ENCODE data around the gene CCDC90B. TPM values are rescaled to one million over a fixed set of nuclear protein-coding genes. Genes with fewer than 3 reads are reported as not detected.
"Not testable (repeated sequence)": the region's sequence is repeated elsewhere in the genome, so short reads cannot be mapped to it uniquely, and the experiment has no call there.

CCDC90B gene
- total RNA-seq, 2 donors from 2014 or later, result 64.2 to 105 TPM

DNA sequence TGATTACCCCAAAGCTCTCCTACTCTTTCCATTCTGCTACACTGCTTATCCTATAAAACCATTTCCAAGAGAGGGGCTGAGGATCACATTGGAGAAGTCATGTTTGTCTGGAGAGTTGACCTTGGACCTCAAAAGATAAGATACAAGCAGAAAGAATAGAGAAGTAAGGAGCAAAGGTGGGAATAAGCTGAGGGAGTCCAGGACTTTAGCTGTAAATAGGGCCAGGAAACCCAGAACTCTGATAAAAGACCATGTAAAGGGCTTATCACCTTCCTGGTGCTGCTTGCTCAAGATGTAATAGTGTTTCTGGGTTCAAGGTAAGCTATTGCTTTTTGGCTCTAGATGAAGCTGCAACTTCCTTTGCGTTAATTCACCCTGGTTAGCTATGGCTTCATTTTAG lies 32.8 kb upstream of the CCDC90B start:
- H3K36me3 ChIP-seq (ENCODE audit: control insufficient read depth, insufficient read depth, low read length), result no peaks in the 10 kb centered on the region
- no peak overlapping the region for H3K9ac ChIP-seq (ENCODE audit: extremely low read depth, low read length, poor library complexity, severe bottlenecking)
- H3K4me1 Mint-ChIP-seq, result peaks cover 14% of the 10 kb centered on the region
- no peak overlapping the region for H3K27ac ChIP-seq (ENCODE audit: low read depth, low read length)
- H3K36me3 Mint-ChIP-seq (ENCODE audit: low read depth), result peaks cover 6% of the 10 kb centered on the region
- H3K27me3 Mint-ChIP-seq (ENCODE audit: insufficient read depth), result no peaks in the 10 kb centered on the region
- H3K4me3 ChIP-seq (ENCODE audit: low read length), result no peak overlapping the region
- peaks cover 9% of the 10 kb centered on the region for H3K4me1 ChIP-seq (ENCODE audit: control insufficient read depth, insufficient read depth, low read length)
- peaks cover 19% of the 10 kb centered on the region for H3K9me3 Mint-ChIP-seq
- H3K4me3 Mint-ChIP-seq, result no peak overlapping the region
- TF ChIP-seq, protein P1, sequence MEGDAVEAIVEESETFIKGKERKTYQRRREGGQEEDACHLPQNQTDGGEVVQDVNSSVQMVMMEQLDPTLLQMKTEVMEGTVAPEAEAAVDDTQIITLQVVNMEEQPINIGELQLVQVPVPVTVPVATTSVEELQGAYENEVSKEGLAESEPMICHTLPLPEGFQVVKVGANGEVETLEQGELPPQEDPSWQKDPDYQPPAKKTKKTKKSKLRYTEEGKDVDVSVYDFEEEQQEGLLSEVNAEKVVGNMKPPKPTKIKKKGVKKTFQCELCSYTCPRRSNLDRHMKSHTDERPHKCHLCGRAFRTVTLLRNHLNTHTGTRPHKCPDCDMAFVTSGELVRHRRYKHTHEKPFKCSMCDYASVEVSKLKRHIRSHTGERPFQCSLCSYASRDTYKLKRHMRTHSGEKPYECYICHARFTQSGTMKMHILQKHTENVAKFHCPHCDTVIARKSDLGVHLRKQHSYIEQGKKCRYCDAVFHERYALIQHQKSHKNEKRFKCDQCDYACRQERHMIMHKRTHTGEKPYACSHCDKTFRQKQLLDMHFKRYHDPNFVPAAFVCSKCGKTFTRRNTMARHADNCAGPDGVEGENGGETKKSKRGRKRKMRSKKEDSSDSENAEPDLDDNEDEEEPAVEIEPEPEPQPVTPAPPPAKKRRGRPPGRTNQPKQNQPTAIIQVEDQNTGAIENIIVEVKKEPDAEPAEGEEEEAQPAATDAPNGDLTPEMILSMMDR (conservative IDR thresholded peaks at IDR 0.05), result no peak
- H3K27ac Mint-ChIP-seq, result no peak overlapping the region
- H3K27me3 ChIP-seq (ENCODE audit: control insufficient read depth, insufficient read depth, low read length, poor library complexity, severe bottlenecking), result no peaks in the 10 kb centered on the region
- 93 to 100% methylated on average over 1 of the region's 1 CpG for WGBS, 2 experiments (ENCODE audit: insufficient coverage in 1 of 2, insufficient read length in 1 of 2)
- no peak for DNase-seq
- H3K9me3 ChIP-seq (ENCODE audit: control insufficient read depth, low read length), result peaks cover 14% of the 10 kb centered on the region

DNA sequence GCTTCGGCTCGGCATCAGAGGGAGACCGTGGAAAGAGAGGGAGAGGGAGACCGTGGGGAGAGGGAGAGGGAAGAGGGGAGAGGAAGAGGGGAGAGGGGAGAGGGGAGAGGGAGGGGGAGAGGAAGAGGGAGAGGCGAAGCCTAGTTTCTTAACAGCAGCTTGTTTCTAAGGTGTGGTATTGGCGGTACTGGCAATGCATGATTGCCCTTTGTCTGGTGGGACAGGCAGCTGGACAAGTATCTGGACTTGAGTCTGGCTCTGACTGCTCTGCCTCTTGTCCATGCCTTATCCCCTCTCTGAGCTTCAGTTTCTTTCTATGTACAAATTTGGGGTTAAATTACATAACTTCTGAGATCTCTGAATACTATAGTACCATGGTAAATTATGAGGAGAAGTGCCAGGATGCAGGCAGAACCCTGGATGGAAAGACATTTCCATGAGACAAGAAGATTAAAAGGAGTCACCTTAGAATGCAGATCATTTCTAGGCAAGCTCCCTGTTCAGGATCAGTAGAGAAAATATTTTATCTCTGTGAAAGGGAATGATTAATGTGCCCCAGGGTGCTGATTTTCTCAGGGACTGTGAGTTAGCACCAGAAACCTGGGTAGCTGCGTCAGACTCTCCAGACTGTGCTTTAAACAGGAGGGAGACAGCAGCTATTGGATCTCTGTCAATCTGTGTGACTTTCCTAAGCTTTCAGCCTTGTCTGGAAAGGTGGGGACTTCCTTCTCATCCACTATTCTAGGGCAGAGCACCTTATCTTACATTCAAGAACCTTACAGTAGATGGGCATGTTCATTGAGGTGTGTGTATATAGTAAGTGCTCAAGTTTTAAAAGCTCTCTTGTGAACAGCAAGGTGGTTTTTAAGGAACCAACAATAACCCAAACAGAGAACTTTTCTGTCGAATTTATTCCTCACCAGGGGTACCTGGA lies 31.9 kb upstream of the CCDC90B start:
- 90 to 93% methylated on average over 4 to 6 of the region's 8 CpGs for WGBS, 2 experiments (ENCODE audit: insufficient coverage in 1 of 2, insufficient read length in 1 of 2)
- no peak overlapping the region for H3K27ac ChIP-seq (ENCODE audit: low read depth, low read length)

DNA sequence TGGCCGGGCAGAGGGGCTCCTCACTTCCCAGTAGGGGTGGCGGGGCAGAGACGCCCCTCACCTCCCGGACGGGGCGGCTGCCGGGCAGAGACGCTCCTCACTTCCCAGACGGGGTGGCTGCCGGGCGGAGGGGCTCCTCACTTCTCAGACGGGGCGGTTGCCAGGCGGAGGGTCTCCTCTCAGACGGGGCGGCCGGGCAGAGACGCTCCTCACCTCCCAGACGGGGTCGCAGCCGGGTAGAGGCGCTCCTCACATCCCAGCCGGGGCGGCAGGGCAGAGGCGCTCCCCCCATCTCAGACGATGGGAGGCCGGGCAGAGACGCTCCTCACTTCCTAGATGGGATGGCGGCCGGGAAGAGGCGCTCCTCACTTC lies 30.7 kb upstream of the CCDC90B start:
- H3K4me1 ChIP-seq (ENCODE audit: control insufficient read depth, insufficient read depth, low read length), result peaks cover 13% of the 10 kb centered on the region
- peaks cover 19% of the 10 kb centered on the region for H3K9me3 Mint-ChIP-seq
- H3K9ac ChIP-seq (ENCODE audit: extremely low read depth, low read length, poor library complexity, severe bottlenecking); DNase-seq; H3K27me3 Mint-ChIP-seq (ENCODE audit: insufficient read depth); H3K9me3 ChIP-seq (ENCODE audit: control insufficient read depth, low read length); H3K27ac ChIP-seq (ENCODE audit: low read depth, low read length); H3K4me3 Mint-ChIP-seq; H3K27me3 ChIP-seq (ENCODE audit: control insufficient read depth, insufficient read depth, low read length, poor library complexity, severe bottlenecking); H3K36me3 ChIP-seq (ENCODE audit: control insufficient read depth, insufficient read depth, low read length); H3K36me3 Mint-ChIP-seq (ENCODE audit: low read depth); H3K27ac Mint-ChIP-seq; H3K4me3 ChIP-seq (ENCODE audit: low read length): not testable (repeated sequence)
- WGBS, 2 experiments (ENCODE audit: insufficient coverage in 1 of 2, insufficient read length in 1 of 2), result 88 to 98% methylated on average over 14 to 22 of the region's 31 CpGs
- H3K4me1 Mint-ChIP-seq, result peaks cover 16% of the 10 kb centered on the region

More for the DNA sequence above, 31.9 kb upstream of the CCDC90B start:
- H3K27ac Mint-ChIP-seq, result no peak overlapping the region
- H3K9me3 Mint-ChIP-seq, result peaks cover 19% of the 10 kb centered on the region
- Histone ChIP-seq H3K9me3 (ENCODE audit: control insufficient read depth, low read length) (peaks cover 14% of the 10 kb centered on the region), H3K4me1 (ENCODE audit: control insufficient read depth, insufficient read depth, low read length) (peaks cover 9% of the 10 kb centered on the region), H3K9ac (ENCODE audit: extremely low read depth, low read length, poor library complexity, severe bottlenecking) (no peak overlapping the region), H3K4me3 (ENCODE audit: low read length) (peak overlapping the region; percentile 10), H3K36me3 (ENCODE audit: control insufficient read depth, insufficient read depth, low read length) (no peaks in the 10 kb centered on the region), H3K27me3 (ENCODE audit: control insufficient read depth, insufficient read depth, low read length, poor library complexity, severe bottlenecking) (no peaks in the 10 kb centered on the region)
- H3K4me1 Mint-ChIP-seq, result peaks cover 14% of the 10 kb centered on the region
- TF ChIP-seq, protein P1 (conservative IDR thresholded peaks at IDR 0.05), result no peak
- peaks cover under 1% of the 10 kb centered on the region for H3K27me3 Mint-ChIP-seq (ENCODE audit: insufficient read depth)
- no peak overlapping the region for H3K4me3 Mint-ChIP-seq
- peaks cover 6% of the 10 kb centered on the region for H3K36me3 Mint-ChIP-seq (ENCODE audit: low read depth)
- no peak for DNase-seq

DNA sequence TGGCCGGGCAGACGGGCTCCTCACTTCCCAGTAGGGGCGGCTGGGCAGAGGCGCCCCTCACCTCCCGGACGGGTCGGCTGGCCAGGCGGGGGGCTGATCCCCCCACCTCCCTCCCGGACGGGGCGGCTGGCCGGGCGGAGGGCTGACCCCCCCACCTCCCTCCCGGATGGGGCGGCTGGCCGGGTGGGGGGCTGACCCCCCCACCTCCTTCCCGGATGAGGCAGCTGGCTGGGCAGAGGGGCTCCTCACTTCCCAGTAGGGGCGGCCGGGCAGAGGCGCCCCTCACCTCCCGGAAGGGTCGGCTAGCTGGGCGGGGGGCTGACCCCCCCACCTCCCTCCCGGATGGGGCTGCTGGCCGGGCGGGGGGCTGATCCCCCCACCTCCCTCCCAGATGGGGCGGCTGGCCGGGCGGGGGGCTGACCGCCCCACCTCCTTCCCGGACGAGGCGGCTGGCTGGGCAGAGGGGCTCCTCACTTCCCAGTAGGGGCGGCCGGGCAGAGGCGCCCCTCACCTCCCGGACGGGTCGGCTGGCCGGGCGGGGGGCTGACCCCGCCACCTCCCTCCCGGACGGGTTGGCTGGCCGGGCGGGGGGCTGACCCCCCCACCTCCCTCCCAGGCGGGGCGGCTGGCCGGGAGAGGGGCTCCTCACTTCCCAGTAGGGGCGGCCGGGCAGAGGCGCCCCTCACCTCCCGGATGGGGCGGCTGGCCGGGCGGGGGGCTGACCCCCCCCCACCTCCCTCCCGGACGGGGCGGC lies 30.2 kb upstream of the CCDC90B start:
- H3K4me3 ChIP-seq (ENCODE audit: low read length); H3K36me3 Mint-ChIP-seq (ENCODE audit: low read depth): not testable (repeated sequence)

More for the DNA sequence above, 30.2 kb upstream of the CCDC90B start:
- H3K9ac ChIP-seq (ENCODE audit: extremely low read depth, low read length, poor library complexity, severe bottlenecking); H3K9me3 ChIP-seq (ENCODE audit: control insufficient read depth, low read length); H3K36me3 ChIP-seq (ENCODE audit: control insufficient read depth, insufficient read depth, low read length); H3K4me3 Mint-ChIP-seq; DNase-seq; H3K27ac Mint-ChIP-seq; H3K27me3 Mint-ChIP-seq (ENCODE audit: insufficient read depth); H3K27ac ChIP-seq (ENCODE audit: low read depth, low read length); H3K27me3 ChIP-seq (ENCODE audit: control insufficient read depth, insufficient read depth, low read length, poor library complexity, severe bottlenecking): not testable (repeated sequence)
- 90% methylated on average over 51 of the region's 59 CpGs; no CpG with 5 or more reads in 1 of the 2 experiments for WGBS, 2 experiments (ENCODE audit: insufficient coverage in 1 of 2, insufficient read length in 1 of 2)
- peaks cover 13% of the 10 kb centered on the region for H3K4me1 ChIP-seq (ENCODE audit: control insufficient read depth, insufficient read depth, low read length)
- H3K4me1 Mint-ChIP-seq, result peaks cover 21% of the 10 kb centered on the region
- H3K9me3 Mint-ChIP-seq, result peaks cover 19% of the 10 kb centered on the region

All from endodermal cell (in vitro differentiated cells).